Measurements from ENCODE around the gene AKAP6. TPM values are rescaled to one million over a fixed set of nuclear protein-coding genes. Genes with fewer than 3 reads are reported as not detected.

The AKAP6 gene
- total and polyA plus RNA-seq, 2 of the 8 experiments (the other 6 are each of a cell fraction or from before 2014, with no cell fraction given), result 0.09 to 0.89 TPM

DNA sequence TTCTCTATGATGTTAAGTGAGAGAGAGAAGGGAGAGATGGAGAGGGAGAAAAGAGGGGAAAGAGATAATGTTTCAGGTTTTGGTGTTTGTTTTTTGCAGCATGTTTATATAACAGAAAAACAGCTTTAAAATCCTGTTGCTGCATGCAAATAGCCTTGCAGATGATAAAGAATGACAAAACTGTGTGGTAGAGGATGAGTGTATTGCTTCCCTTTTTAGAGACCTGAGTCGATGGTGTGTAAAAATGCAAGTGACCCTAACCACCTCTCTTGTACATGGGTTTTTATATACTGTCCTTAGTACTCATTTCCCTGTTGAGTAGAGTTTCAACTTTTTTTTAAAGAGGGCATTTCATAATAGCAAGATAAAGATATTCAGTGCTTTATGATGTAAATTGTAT, 249.1 kb downstream of the AKAP6 start:
- Histone ChIP-seq H3K4me3 (ENCODE audit: extremely low read depth in 1 of 4, insufficient read depth in 2 of 4, low read depth in 3 of 4, low read length in 4 of 4) (no peak overlapping the region), H3K4ac (replicated peaks; ENCODE audit: insufficient read length, low read depth, low read length) (no peak overlapping the region), H4K20me1 (replicated peaks in 1 of 2; ENCODE audit: control insufficient read depth in 1 of 2, insufficient read depth in 2 of 2, low read length in 2 of 2) (no peaks in the 10 kb centered on the region), H3K56ac (replicated peaks; ENCODE audit: insufficient read length, low read depth, low read length) (no peak overlapping the region), H3K36me3 (ENCODE audit: control insufficient read depth in 2 of 4, insufficient read depth in 4 of 4, low read length in 3 of 4) (no peaks in the 10 kb centered on the region), H3K18ac (ENCODE audit: extremely low read depth, low read length) (no peak overlapping the region), H2AK5ac (ENCODE audit: low read depth, low read length) (no peak overlapping the region), H2BK20ac (ENCODE audit: low read length) (no peak overlapping the region), H3K9me3 (ENCODE audit: insufficient read depth in 2 of 2, low read depth in 1 of 2, low read length in 1 of 2) (peaks cover 0 to under 1% of the 10 kb centered on the region in 2 experiments; a peak in 1 of 4 replicates), H2BK5ac (ENCODE audit: low read depth, low read length) (no peak overlapping the region), H2BK12ac (ENCODE audit: low read depth, low read length) (no peak overlapping the region), H2AFZ (ENCODE audit: low read length) (no peak overlapping the region), H4K5ac (ENCODE audit: insufficient read length, low read depth, low read length) (no peak overlapping the region), H3K4me1 (replicated peaks in 1 of 4; ENCODE audit: control insufficient read depth in 3 of 4, insufficient read depth in 4 of 4, low read length in 3 of 4) (no peaks in the 10 kb centered on the region), H3K9ac (replicated peaks in 1 of 4; ENCODE audit: extremely low read depth in 1 of 4, low read depth in 3 of 4, low read length in 3 of 4) (no peak overlapping the region), H3K79me1 (ENCODE audit: low read depth, low read length) (no peaks in the 10 kb centered on the region), H2BK15ac (ENCODE audit: low read length) (no peak overlapping the region), H4K91ac (replicated peaks; ENCODE audit: insufficient read length, low read length) (no peak overlapping the region), H3K27me3 (replicated peaks in 1 of 4; ENCODE audit: control insufficient read depth in 3 of 4, extremely low read depth in 1 of 4, insufficient read depth in 3 of 4, low read length in 3 of 4) (no peaks in the 10 kb centered on the region), H2BK120ac (replicated peaks; ENCODE audit: low read depth, low read length) (no peak overlapping the region), H3K23me2 (ENCODE audit: low read depth, low read length) (no peaks in the 10 kb centered on the region), H3K27ac (ENCODE audit: low read depth, low read length) (no peak overlapping the region), H3K4me2 (ENCODE audit: insufficient read depth in 1 of 2, low read depth in 2 of 2, low read length in 2 of 2) (no peak overlapping the region), H3K14ac (ENCODE audit: insufficient read length) (no peak overlapping the region), H3K79me2 (ENCODE audit: control insufficient read depth in 1 of 2, insufficient read depth in 2 of 2, low read length in 2 of 2) (no peaks in the 10 kb centered on the region), H4K8ac (ENCODE audit: extremely low read depth, insufficient read depth, low read length) (no peak overlapping the region), H3K23ac (ENCODE audit: insufficient read length) (no peak overlapping the region)
- FAIRE-seq (no peak), DNase-seq (ENCODE audit: low read depth in 1 of 2, low spot score in 2 of 2) (no peak)
- ChIA-PET POLR2A (ENCODE audit: partially characterized antibody) (no interaction called here), CTCF (ENCODE audit: partially characterized antibody) (interaction anchor here (1.2 kb wide), 1 partner anchor 1723 kb away, joined by 3 read pairs; no protein-coding TSS in a partner anchor)
- TF ChIP-seq, protein P1, sequence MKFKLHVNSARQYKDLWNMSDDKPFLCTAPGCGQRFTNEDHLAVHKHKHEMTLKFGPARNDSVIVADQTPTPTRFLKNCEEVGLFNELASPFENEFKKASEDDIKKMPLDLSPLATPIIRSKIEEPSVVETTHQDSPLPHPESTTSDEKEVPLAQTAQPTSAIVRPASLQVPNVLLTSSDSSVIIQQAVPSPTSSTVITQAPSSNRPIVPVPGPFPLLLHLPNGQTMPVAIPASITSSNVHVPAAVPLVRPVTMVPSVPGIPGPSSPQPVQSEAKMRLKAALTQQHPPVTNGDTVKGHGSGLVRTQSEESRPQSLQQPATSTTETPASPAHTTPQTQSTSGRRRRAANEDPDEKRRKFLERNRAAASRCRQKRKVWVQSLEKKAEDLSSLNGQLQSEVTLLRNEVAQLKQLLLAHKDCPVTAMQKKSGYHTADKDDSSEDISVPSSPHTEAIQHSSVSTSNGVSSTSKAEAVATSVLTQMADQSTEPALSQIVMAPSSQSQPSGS (IDR thresholded peaks at IDR 0.05; ENCODE audit: low read length), result no peak
- 86% methylated on average over 1 of the region's 1 CpG; no CpG with 5 or more reads in 1 of the 2 experiments for WGBS, 2 experiments (ENCODE audit: extremely low coverage in 1 of 2, insufficient coverage in 1 of 2, insufficient read length in 1 of 2, insufficient replicate concordance in 2 of 2, low coverage in 1 of 2, low lambda C conversion rate in 2 of 2, missing lambda C conversion rate in 1 of 2)
